PFSK-1 (cell line): ENCODE results near the gene GTF2E1.

Experiments
- FOXP2 ChIP-seq: optimal IDR thresholded peaks from 2 replicates; pipeline ENCODE3; 2011; ENCODE audit warnings: borderline replicate concordance, control low read depth, inconsistent platforms; ENCODE audit not compliant: insufficient read depth; ENCODE audit errors: extremely low read length, extremely low read depth
- POLR2AphosphoS5 ChIP-seq: IDR thresholded peaks from 2 replicates; pipeline ENCODE4 v1.6.1; 2012; ENCODE audit warnings: low read depth, mild to moderate bottlenecking, control low read depth, low read length, moderate library complexity
- SIN3A ChIP-seq: IDR thresholded peaks from 2 replicates; pipeline ENCODE4 v1.6.1; 2012; ENCODE audit warnings: mild to moderate bottlenecking, low read length, moderate library complexity, borderline replicate concordance; ENCODE audit not compliant: insufficient read depth
- TAF1 ChIP-seq: IDR thresholded peaks from 2 replicates; pipeline ENCODE4 v1.6.1; 2012; ENCODE audit warnings: low read length, control low read depth, borderline replicate concordance; ENCODE audit not compliant: insufficient read depth
- TF ChIP-seq, protein P1 (sequence below), 2 experiments: IDR thresholded peaks; 2 replicates each; pipeline versions ENCODE4 v1.6.1 to v1.8.0; 2011 to 2012; ENCODE audit warnings: low read depth in 2 of 2, low read length in 2 of 2, control low read depth in 1 of 2, inconsistent platforms in 1 of 2, mild to moderate bottlenecking in 1 of 2, moderate library complexity in 1 of 2; ENCODE audit not compliant: insufficient read depth in 1 of 2

The GTF2E1 gene

DNA sequence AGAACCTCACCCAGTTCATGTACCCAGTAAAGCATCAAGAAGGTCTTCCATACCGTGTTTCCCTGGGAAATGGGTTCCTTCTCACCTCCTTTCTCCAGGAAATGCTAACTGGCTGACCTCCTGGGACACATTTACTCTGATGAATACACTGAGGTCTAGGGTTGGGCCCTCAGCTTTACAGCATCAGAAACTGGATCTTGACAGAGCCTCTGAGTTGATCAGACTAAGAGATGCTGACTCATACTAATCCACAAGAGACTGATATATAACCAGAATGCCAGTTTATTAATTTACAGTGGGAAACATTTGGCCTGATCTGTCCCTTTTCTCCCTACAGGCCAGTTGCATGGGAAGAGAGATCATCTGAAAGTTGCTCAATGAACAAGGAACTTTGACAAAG, 55.8 kb downstream of the GTF2E1 start:
- TF ChIP-seq FOXP2 (no peak), POLR2AphosphoS5 (no peak), TAF1 (no peak), SIN3A (no peak)
- TF ChIP-seq, protein P1, sequence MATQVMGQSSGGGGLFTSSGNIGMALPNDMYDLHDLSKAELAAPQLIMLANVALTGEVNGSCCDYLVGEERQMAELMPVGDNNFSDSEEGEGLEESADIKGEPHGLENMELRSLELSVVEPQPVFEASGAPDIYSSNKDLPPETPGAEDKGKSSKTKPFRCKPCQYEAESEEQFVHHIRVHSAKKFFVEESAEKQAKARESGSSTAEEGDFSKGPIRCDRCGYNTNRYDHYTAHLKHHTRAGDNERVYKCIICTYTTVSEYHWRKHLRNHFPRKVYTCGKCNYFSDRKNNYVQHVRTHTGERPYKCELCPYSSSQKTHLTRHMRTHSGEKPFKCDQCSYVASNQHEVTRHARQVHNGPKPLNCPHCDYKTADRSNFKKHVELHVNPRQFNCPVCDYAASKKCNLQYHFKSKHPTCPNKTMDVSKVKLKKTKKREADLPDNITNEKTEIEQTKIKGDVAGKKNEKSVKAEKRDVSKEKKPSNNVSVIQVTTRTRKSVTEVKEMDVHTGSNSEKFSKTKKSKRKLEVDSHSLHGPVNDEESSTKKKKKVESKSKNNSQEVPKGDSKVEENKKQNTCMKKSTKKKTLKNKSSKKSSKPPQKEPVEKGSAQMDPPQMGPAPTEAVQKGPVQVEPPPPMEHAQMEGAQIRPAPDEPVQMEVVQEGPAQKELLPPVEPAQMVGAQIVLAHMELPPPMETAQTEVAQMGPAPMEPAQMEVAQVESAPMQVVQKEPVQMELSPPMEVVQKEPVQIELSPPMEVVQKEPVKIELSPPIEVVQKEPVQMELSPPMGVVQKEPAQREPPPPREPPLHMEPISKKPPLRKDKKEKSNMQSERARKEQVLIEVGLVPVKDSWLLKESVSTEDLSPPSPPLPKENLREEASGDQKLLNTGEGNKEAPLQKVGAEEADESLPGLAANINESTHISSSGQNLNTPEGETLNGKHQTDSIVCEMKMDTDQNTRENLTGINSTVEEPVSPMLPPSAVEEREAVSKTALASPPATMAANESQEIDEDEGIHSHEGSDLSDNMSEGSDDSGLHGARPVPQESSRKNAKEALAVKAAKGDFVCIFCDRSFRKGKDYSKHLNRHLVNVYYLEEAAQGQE (IDR thresholded peaks at IDR 0.05; ENCODE audit: insufficient read depth in 1 of 2, low read depth in 2 of 2, low read length in 2 of 2), result no peak

DNA sequence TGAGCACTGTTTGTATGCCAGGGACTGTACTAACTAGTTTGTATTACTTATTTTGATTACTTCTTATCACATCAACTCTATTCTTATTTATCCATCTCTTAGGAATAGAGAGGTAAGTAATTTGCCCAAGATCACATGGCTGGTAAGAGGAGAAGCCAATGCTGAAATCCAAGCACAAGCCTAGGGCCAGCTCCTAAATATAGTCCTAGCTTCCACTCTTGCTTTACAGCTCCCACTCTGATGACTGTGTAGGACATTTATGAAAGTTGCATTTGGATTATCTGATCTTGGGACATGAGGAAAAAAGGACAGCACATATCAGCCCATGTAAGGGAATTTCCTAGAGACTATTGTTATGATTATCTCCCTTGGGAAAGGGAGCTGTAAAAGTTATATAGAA, 58.1 kb downstream of the GTF2E1 start:
- TF ChIP-seq TAF1, result no peak
- no peak for TF ChIP-seq POLR2AphosphoS5

DNA sequence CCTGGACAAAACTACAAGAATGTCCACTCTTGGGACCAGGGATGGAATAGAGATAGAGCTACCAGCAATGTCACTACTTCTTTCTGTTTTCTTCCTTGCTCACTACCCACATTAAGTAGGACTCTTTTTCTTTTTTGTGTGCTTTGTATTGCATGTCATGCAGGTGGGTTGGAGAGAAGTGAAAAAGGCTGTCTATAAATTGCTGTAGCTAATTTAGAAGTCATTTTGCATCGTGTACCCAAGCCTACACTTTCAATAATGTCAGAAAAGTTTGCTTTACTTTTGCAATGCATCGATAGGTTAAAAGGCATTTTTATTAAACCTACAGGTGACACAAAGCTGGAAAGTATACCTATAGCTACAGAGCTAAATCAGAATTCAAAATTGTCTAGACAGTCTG, 58.9 kb downstream of the GTF2E1 start:
- TF ChIP-seq SIN3A (no peak), FOXP2 (no peak), POLR2AphosphoS5 (no peak)

DNA sequence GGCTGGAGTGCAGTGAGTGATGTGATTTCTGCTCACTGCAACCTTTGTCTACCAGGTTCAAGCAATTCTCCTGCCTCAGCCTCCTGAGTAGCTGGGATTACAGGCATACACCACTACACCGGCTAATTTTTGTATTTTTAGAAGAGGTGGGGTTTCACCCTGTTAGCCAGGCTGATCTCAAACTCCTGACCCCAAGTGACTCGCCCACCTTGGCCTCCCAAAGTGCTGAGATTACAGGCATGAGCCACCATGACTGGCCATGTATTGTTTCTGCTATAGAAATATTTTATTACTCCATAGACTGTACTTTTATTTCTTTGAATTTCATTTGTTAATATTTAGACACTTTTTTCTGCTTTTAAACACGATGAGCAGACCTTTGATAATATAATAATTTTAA, 60.4 kb downstream of the GTF2E1 start:
- TF ChIP-seq FOXP2 (no peak), POLR2AphosphoS5 (no peak), TAF1 (no peak), SIN3A (no peak)
- TF ChIP-seq, protein P1 (IDR thresholded peaks at IDR 0.05; ENCODE audit: insufficient read depth in 1 of 2, low read depth in 2 of 2, low read length in 2 of 2), result no peak

DNA sequence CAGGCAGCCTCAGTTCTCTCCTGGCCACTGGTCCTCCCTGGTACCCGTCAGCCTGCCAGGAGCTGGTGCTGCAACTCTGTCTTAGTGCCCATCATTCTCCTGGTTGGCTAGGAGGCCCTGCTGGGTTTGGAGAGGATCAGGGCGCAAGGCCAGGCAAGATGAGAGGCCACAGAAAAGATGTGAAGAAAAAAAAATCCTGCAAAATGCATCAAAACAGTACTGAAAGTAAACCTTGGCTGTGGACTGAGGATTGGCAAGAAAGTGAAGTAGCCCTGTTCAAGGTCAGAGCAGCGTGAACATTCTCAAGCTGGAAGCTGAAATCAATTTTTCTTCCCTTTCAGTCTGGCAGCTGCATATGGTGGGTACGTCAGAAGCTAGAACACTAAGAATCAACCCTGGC, 74.2 kb downstream of the GTF2E1 start:
- TF ChIP-seq SIN3A, result no peak
- TF ChIP-seq FOXP2, result no peak
- TF ChIP-seq POLR2AphosphoS5, result no peak
- TF ChIP-seq, protein P1 (IDR thresholded peaks at IDR 0.05; ENCODE audit: insufficient read depth in 1 of 2, low read depth in 2 of 2, low read length in 2 of 2), result no peak
- no peak for TF ChIP-seq TAF1

DNA sequence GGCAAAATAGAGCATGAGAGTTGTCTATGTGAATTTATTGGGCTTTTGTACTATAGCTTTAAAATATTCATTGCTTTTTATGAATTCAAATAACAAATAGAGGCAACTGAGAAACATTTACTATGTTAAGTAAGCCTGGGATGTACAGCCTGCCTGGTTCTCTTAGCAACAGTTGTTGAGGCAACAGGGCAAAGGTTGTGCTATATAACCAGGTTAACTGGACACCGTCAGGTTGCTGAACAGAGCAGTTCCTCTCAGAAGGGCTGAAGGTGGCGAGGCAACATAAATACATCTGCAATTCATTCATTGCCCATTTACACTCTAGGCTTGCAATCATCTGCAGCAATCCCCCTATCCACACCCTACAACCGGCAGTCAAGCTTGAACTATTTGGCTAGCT, 78.2 kb downstream of the GTF2E1 start:
- TF ChIP-seq SIN3A, result no peak
- TF ChIP-seq, protein P1 (IDR thresholded peaks at IDR 0.05; ENCODE audit: insufficient read depth in 1 of 2, low read depth in 2 of 2, low read length in 2 of 2), result no peak
- no peak for TF ChIP-seq TAF1
- TF ChIP-seq FOXP2, result no peak
- no peak for TF ChIP-seq POLR2AphosphoS5
